Astrocyte of the spinal cord (primary cell): Measurements from ENCODE around the gene KIF3A.

Experiments
- DNase-seq: peaks from one replicate; pipeline ENCODE4 v3.0.0; 2011; ENCODE audit warnings: low read depth, low spot score
- H3K4me3 ChIP-seq: 2 replicates; pipeline ENCODE4 v1.5.1; 2011; ENCODE audit warnings: low read depth, mild to moderate bottlenecking, low read length, moderate library complexity
- in situ Hi-C: cut with HindIII; loops from 2 replicates; pipeline ENCODE4 v1.10.0; 2017; ENCODE audit warnings: low sequenced_read_pairs
- TF ChIP-seq, protein P1 (sequence below): IDR thresholded peaks from 2 replicates; pipeline ENCODE4 v1.5.1; 2012; ENCODE audit warnings: low read depth, mild to moderate bottlenecking, low read length, inconsistent platforms

KIF3A gene

DNA sequence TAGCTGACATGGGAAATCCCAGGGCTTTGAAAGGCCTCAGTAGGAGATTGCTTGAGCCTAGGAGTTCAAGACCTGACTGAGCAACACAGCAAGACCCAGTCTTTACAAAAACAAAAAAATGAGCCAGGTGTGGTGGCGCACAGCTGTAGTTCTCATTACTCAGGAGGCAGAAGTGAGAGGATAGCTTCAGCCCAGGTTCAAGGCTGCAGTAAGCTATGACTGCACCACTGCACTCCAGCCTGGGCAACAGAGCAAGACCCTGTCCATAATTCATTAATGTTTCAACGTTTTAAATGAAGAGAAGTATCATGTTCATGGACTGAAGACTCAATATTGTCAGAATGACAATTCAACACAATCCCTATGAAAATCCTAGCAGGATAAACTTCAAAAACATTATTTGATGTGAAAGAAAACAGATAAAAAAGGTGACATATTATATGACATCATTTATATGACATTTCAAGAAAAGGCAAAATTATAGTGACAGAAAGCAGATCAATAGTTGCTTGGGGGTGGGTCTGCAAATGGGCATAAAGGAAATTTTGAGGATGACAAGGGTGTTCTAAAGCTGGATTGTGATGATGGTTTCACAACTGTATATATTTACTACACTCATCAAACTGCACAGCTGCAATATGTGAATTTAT, 3.7 kb downstream of the KIF3A start:
- TF ChIP-seq, protein P1, sequence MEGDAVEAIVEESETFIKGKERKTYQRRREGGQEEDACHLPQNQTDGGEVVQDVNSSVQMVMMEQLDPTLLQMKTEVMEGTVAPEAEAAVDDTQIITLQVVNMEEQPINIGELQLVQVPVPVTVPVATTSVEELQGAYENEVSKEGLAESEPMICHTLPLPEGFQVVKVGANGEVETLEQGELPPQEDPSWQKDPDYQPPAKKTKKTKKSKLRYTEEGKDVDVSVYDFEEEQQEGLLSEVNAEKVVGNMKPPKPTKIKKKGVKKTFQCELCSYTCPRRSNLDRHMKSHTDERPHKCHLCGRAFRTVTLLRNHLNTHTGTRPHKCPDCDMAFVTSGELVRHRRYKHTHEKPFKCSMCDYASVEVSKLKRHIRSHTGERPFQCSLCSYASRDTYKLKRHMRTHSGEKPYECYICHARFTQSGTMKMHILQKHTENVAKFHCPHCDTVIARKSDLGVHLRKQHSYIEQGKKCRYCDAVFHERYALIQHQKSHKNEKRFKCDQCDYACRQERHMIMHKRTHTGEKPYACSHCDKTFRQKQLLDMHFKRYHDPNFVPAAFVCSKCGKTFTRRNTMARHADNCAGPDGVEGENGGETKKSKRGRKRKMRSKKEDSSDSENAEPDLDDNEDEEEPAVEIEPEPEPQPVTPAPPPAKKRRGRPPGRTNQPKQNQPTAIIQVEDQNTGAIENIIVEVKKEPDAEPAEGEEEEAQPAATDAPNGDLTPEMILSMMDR: no peak
- no peak overlapping the region for H3K4me3 ChIP-seq
- DNase-seq: no peak
- in situ Hi-C loops: no loop called here

GRCh38 chr5:132729896-132730295, 7.5 kb downstream of the KIF3A start:
- no peak for DNase-seq
- no peak overlapping the region for H3K4me3 ChIP-seq
- in situ Hi-C loops: no loop called here
- TF ChIP-seq, protein P1: no peak

DNA sequence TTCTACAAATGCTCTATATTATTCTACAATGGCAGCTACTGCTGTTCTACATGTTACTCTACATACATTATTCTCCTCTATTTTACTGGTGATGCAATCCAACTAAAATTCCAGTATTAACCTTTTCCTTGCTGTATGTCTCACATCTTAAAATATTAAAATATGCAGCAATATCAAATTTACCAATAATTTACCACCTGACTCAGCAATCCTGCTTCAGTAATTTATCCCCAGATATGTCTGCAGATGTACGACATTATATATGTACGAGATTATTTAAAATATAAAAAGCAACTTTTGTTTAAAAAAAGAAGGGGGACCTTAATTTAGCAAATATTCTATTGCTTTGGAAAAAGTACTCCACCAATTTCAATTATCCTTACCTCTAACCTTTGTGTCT, 11.6 kb downstream of the KIF3A start:
- DNase-seq: no peak
- no peak overlapping the region for H3K4me3 ChIP-seq
- TF ChIP-seq, protein P1: no peak
- in situ Hi-C loops: no loop called here

DNA sequence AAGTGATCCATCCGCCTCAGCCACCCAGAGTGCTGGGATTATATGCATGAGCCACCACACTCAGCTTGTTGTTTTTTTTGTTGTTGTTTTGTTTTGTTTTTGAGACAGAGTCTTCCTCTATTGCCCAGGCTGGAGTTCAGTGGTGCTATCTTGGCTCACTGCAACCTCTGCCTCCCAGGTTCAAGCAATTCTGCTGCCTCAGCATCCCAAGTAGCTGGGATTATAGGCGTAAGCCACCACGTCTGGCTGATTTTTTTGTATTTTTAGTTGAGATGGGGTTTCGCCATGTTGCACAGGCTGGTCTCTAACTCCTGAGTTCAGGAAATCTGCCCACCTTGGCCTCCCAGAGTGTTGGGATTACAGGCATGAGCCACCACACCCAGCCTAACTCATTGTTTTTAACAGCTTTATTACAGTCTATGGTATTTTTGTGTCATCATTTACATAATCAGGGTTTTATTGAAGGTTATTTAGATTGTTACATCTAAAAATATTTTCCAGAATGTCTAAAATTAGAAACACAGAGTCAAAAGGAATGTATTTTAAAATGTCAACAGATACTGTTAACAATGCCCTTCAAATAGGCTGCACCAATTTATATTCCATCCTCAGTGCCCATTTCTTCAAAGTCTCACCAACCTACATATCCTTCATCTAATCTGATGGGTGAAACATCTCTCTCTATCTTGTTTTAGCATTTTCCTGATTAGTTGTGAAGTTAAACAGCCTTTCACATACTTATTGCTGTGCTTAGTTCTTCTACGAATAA, 18.6 kb downstream of the KIF3A start:
- no peak overlapping the region for H3K4me3 ChIP-seq
- TF ChIP-seq, protein P1: no peak
- in situ Hi-C loops: no loop called here

GRCh38 chr5:132714456-132715307, 22.7 kb downstream of the KIF3A start:
- TF ChIP-seq, protein P1: peak; percentile 11
- DNase-seq: peak; percentile 16
- H3K4me3 ChIP-seq: no peak overlapping the region
- in situ Hi-C loops: no loop called here

More for the DNA sequence above, 18.6 kb downstream of the KIF3A start:
- no peak for DNase-seq

DNA sequence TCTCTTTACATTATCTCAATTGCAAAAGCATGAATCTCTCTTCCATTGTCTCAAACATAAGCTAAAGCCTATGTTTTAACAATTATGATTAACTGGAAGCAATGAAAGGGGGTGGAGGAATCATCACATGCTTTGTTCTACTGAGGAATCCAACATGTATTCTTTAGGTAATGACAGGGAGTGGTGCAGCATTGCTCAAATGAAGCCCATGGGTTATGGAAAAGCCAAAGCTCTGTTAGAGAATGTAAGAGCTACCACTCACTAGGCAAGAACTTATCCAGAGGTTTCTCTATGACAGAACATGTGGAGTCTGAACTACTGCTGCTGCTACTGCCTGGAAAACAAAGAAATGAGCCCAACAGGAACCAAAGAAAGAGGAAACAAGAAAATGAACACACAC, 28.7 kb downstream of the KIF3A start:
- in situ Hi-C loops: no loop called here
- DNase-seq: no peak
- TF ChIP-seq, protein P1: no peak

More for the DNA sequence above, 28.7 kb downstream of the KIF3A start:
- H3K4me3 ChIP-seq: no peak overlapping the region
